ENCODE results near the gene UBE2M. TPM values are rescaled to one million over a fixed set of nuclear protein-coding genes. Genes with fewer than 3 reads are reported as not detected.
A peak's percentile ranks its signal among the peaks of the same experiment; 100 is the strongest.
"Not testable (repeated sequence)": the region's sequence is repeated elsewhere in the genome, so short reads cannot be mapped to it uniquely, and the experiment has no call there.

UBE2M gene
- total RNA-seq = 76.2 and 78.3 TPM in 2 replicates
- long read RNA-seq, partial matches to known transcripts = 0 of 1 reads
- long read RNA-seq, other reads (novel, unspliced or antisense) = 1 of 1 reads

- Mint-ChIP-seq H3K4me1 (ENCODE audit: unreplicated experiment) (peaks cover 47% of the 10 kb centered on the region), H3K27me3 (ENCODE audit: unreplicated experiment) (no peaks in the 10 kb centered on the region), H3K36me3 (ENCODE audit: unreplicated experiment) (peaks cover 14% of the 10 kb centered on the region), H3K9me3 (ENCODE audit: unreplicated experiment) (no peaks in the 10 kb centered on the region), H3K27ac (ENCODE audit: unreplicated experiment) (peak within 1 kb of the TSS; percentile 99), H3K4me3 (ENCODE audit: unreplicated experiment) (peak within 1 kb of the TSS; percentile 97)
- no peak for TF ChIP-seq CTCF (IDR thresholded peaks at IDR 0.05)
- no peak for DNase-seq (ENCODE audit: extremely low spot score, unreplicated experiment)
These were observed at the start of gene UBE2M for GRCh38 chr19:58558066-58558622. TSS of gene UBE2M (minus strand) at chr19:58558611. CDS start at chr19:58558381, 230 bp downstream.

GRCh38 chr19:58607213-58607612, 48.8 kb upstream of the UBE2M start:
- not testable (repeated sequence) for H3K9me3 Mint-ChIP-seq (ENCODE audit: unreplicated experiment); DNase-seq (ENCODE audit: extremely low spot score, unreplicated experiment); H3K36me3 Mint-ChIP-seq (ENCODE audit: unreplicated experiment); H3K27me3 Mint-ChIP-seq (ENCODE audit: unreplicated experiment); H3K4me1 Mint-ChIP-seq (ENCODE audit: unreplicated experiment); H3K4me3 Mint-ChIP-seq (ENCODE audit: unreplicated experiment); H3K27ac Mint-ChIP-seq (ENCODE audit: unreplicated experiment)

- not testable (repeated sequence) for H3K36me3 Mint-ChIP-seq (ENCODE audit: unreplicated experiment); H3K9me3 Mint-ChIP-seq (ENCODE audit: unreplicated experiment); H3K4me1 Mint-ChIP-seq (ENCODE audit: unreplicated experiment); DNase-seq (ENCODE audit: extremely low spot score, unreplicated experiment); H3K27ac Mint-ChIP-seq (ENCODE audit: unreplicated experiment); H3K4me3 Mint-ChIP-seq (ENCODE audit: unreplicated experiment); H3K27me3 Mint-ChIP-seq (ENCODE audit: unreplicated experiment)
These were observed 48.0 kb upstream of the UBE2M start for GRCh38 chr19:58606251-58606896.

GRCh38 chr19:58586133-58586765, 27.8 kb upstream of the UBE2M start:
- H3K4me3 Mint-ChIP-seq (ENCODE audit: unreplicated experiment) = no peak overlapping the region
- H3K9me3 Mint-ChIP-seq (ENCODE audit: unreplicated experiment) = no peaks in the 10 kb centered on the region
- no peak for TF ChIP-seq CTCF (IDR thresholded peaks at IDR 0.05)
- H3K4me1 Mint-ChIP-seq (ENCODE audit: unreplicated experiment) = peaks cover 2% of the 10 kb centered on the region
- no peak for DNase-seq (ENCODE audit: extremely low spot score, unreplicated experiment)
- H3K36me3 Mint-ChIP-seq (ENCODE audit: unreplicated experiment) = peaks cover 13% of the 10 kb centered on the region
- no peaks in the 10 kb centered on the region for H3K27me3 Mint-ChIP-seq (ENCODE audit: unreplicated experiment)
- no peak overlapping the region for H3K27ac Mint-ChIP-seq (ENCODE audit: unreplicated experiment)

GRCh38 chr19:58585442-58586132, 27.2 kb upstream of the UBE2M start:
- H3K4me3 Mint-ChIP-seq (ENCODE audit: unreplicated experiment) = no peak overlapping the region
- DNase-seq (ENCODE audit: extremely low spot score, unreplicated experiment) = no peak

More at GRCh38 chr19:58585442-58586132, 27.2 kb upstream of the UBE2M start:
- Mint-ChIP-seq H3K27ac (ENCODE audit: unreplicated experiment) (no peak overlapping the region), H3K9me3 (ENCODE audit: unreplicated experiment) (no peaks in the 10 kb centered on the region), H3K36me3 (ENCODE audit: unreplicated experiment) (peaks cover 14% of the 10 kb centered on the region), H3K4me1 (ENCODE audit: unreplicated experiment) (peaks cover 5% of the 10 kb centered on the region), H3K27me3 (ENCODE audit: unreplicated experiment) (no peaks in the 10 kb centered on the region)
- no peak for TF ChIP-seq CTCF (IDR thresholded peaks at IDR 0.05)

Data from osteocyte (in vitro differentiated cells).